ENCODE data around the gene CYP2D6. TPM values are rescaled to one million over a fixed set of nuclear protein-coding genes. Genes with fewer than 3 reads are reported as not detected.
"Not testable (repeated sequence)": the region's sequence is repeated elsewhere in the genome, so short reads cannot be mapped to it uniquely, and the experiment has no call there.

The CYP2D6 gene
- total RNA-seq, 1 experiment from 2014 or later: 2.0 TPM

- intact Hi-C loops (cut with micrococcal nuclease): no loop called here
- H3K27ac Mint-ChIP-seq (ENCODE audit: low read depth, unreplicated experiment): no peak overlapping the region
- H3K27me3 Mint-ChIP-seq (ENCODE audit: insufficient read depth, unreplicated experiment): no peaks in the 10 kb centered on the region
- no peaks in the 10 kb centered on the region for H3K4me1 Mint-ChIP-seq (ENCODE audit: insufficient read depth, unreplicated experiment)
- no peak for TF ChIP-seq CTCF (IDR thresholded peaks at IDR 0.05; ENCODE audit: unreplicated experiment)
- no TSS peak for BruUV-seq (replicated peaks)
- POLR2A ChIA-PET: interaction anchor here (0.7 kb wide), 1 partner anchor 10 kb away, joined by 4 read pairs; no protein-coding TSS in a partner anchor
- H3K9me3 Mint-ChIP-seq (ENCODE audit: unreplicated experiment): no peaks in the 10 kb centered on the region
- CTCF ChIA-PET: interaction anchor here (0.7 kb wide), 1 partner anchor 312 kb away, joined by 3 read pairs; no protein-coding TSS in a partner anchor
- no peak for DNase-seq (ENCODE audit: unreplicated experiment)
- H3K4me3 Mint-ChIP-seq (ENCODE audit: unreplicated experiment): no peak overlapping the region
- H3K36me3 Mint-ChIP-seq (ENCODE audit: insufficient read depth, unreplicated experiment): peaks cover 27% of the 10 kb centered on the region
These were observed 952 bp upstream of the CYP2D6 start for GRCh38 chr22:42131562-42131961.

- H3K27me3 Mint-ChIP-seq (ENCODE audit: insufficient read depth, unreplicated experiment); CTCF ChIA-PET; BruUV-seq (replicated peaks); POLR2A ChIA-PET; H3K4me3 Mint-ChIP-seq (ENCODE audit: unreplicated experiment); H3K9me3 Mint-ChIP-seq (ENCODE audit: unreplicated experiment); DNase-seq (ENCODE audit: unreplicated experiment); H3K27ac Mint-ChIP-seq (ENCODE audit: low read depth, unreplicated experiment); intact Hi-C loops (cut with micrococcal nuclease); H3K4me1 Mint-ChIP-seq (ENCODE audit: insufficient read depth, unreplicated experiment): not testable (repeated sequence)
- H3K36me3 Mint-ChIP-seq (ENCODE audit: insufficient read depth, unreplicated experiment): peaks cover 32% of the 10 kb centered on the region
These were observed 428 bp downstream of the CYP2D6 start for GRCh38 chr22:42130182-42130581.

GRCh38 chr22:42128776-42129694 is 1.6 kb downstream of the CYP2D6 start:
- H3K27ac Mint-ChIP-seq (ENCODE audit: low read depth, unreplicated experiment); CTCF ChIA-PET; H3K9me3 Mint-ChIP-seq (ENCODE audit: unreplicated experiment); H3K27me3 Mint-ChIP-seq (ENCODE audit: insufficient read depth, unreplicated experiment); intact Hi-C loops (cut with micrococcal nuclease); H3K4me3 Mint-ChIP-seq (ENCODE audit: unreplicated experiment); H3K4me1 Mint-ChIP-seq (ENCODE audit: insufficient read depth, unreplicated experiment); BruUV-seq (replicated peaks); POLR2A ChIA-PET: not testable (repeated sequence)
- peak; percentile 30 for DNase-seq (ENCODE audit: unreplicated experiment)
- H3K36me3 Mint-ChIP-seq (ENCODE audit: insufficient read depth, unreplicated experiment): peaks cover 32% of the 10 kb centered on the region

GRCh38 chr22:42128007-42128406 is 2.6 kb downstream of the CYP2D6 start:
- DNase-seq (ENCODE audit: unreplicated experiment); H3K27ac Mint-ChIP-seq (ENCODE audit: low read depth, unreplicated experiment); H3K27me3 Mint-ChIP-seq (ENCODE audit: insufficient read depth, unreplicated experiment); H3K4me3 Mint-ChIP-seq (ENCODE audit: unreplicated experiment); H3K9me3 Mint-ChIP-seq (ENCODE audit: unreplicated experiment); CTCF ChIA-PET; POLR2A ChIA-PET; BruUV-seq (replicated peaks); intact Hi-C loops (cut with micrococcal nuclease); H3K4me1 Mint-ChIP-seq (ENCODE audit: insufficient read depth, unreplicated experiment): not testable (repeated sequence)
- H3K36me3 Mint-ChIP-seq (ENCODE audit: insufficient read depth, unreplicated experiment): peaks cover 22% of the 10 kb centered on the region

GRCh38 chr22:42127606-42128005 is 3.0 kb downstream of the CYP2D6 start:
- no peak for DNase-seq (ENCODE audit: unreplicated experiment)
- H3K4me1 Mint-ChIP-seq (ENCODE audit: insufficient read depth, unreplicated experiment): no peaks in the 10 kb centered on the region
- no TSS peak for BruUV-seq (replicated peaks)
- intact Hi-C loops (cut with micrococcal nuclease): no loop called here
- H3K9me3 Mint-ChIP-seq (ENCODE audit: unreplicated experiment): no peaks in the 10 kb centered on the region
- no peak overlapping the region for H3K27ac Mint-ChIP-seq (ENCODE audit: low read depth, unreplicated experiment)
- CTCF ChIA-PET: no interaction called here
- no peak overlapping the region for H3K4me3 Mint-ChIP-seq (ENCODE audit: unreplicated experiment)
- POLR2A ChIA-PET: no interaction called here
- no peaks in the 10 kb centered on the region for H3K27me3 Mint-ChIP-seq (ENCODE audit: insufficient read depth, unreplicated experiment)
- H3K36me3 Mint-ChIP-seq (ENCODE audit: insufficient read depth, unreplicated experiment): peaks cover 18% of the 10 kb centered on the region
- TF ChIP-seq CTCF (IDR thresholded peaks at IDR 0.05; ENCODE audit: unreplicated experiment): no peak

GRCh38 chr22:42123529-42123928 is 7.1 kb downstream of the CYP2D6 start:
- H3K4me1 Mint-ChIP-seq (ENCODE audit: insufficient read depth, unreplicated experiment); H3K9me3 Mint-ChIP-seq (ENCODE audit: unreplicated experiment); H3K4me3 Mint-ChIP-seq (ENCODE audit: unreplicated experiment); intact Hi-C loops (cut with micrococcal nuclease); POLR2A ChIA-PET; H3K27me3 Mint-ChIP-seq (ENCODE audit: insufficient read depth, unreplicated experiment); BruUV-seq (replicated peaks); DNase-seq (ENCODE audit: unreplicated experiment); H3K27ac Mint-ChIP-seq (ENCODE audit: low read depth, unreplicated experiment): not testable (repeated sequence)
- peaks cover 12% of the 10 kb centered on the region for H3K36me3 Mint-ChIP-seq (ENCODE audit: insufficient read depth, unreplicated experiment)
- CTCF ChIA-PET: interaction anchor here (0.6 kb wide), 1 partner anchor 32 kb away, joined by 3 read pairs; no protein-coding TSS in a partner anchor

- CTCF ChIA-PET; BruUV-seq (replicated peaks); H3K9me3 Mint-ChIP-seq (ENCODE audit: unreplicated experiment); DNase-seq (ENCODE audit: unreplicated experiment); POLR2A ChIA-PET; H3K27ac Mint-ChIP-seq (ENCODE audit: low read depth, unreplicated experiment); H3K4me1 Mint-ChIP-seq (ENCODE audit: insufficient read depth, unreplicated experiment); H3K4me3 Mint-ChIP-seq (ENCODE audit: unreplicated experiment); H3K36me3 Mint-ChIP-seq (ENCODE audit: insufficient read depth, unreplicated experiment); intact Hi-C loops (cut with micrococcal nuclease); H3K27me3 Mint-ChIP-seq (ENCODE audit: insufficient read depth, unreplicated experiment): not testable (repeated sequence)
These were observed 10.2 kb downstream of the CYP2D6 start for GRCh38 chr22:42120231-42121021.

Data from MCF 10A (cell line).